ENCODE measurements around the gene STYX. TPM values are rescaled to one million over a fixed set of nuclear protein-coding genes. Genes with fewer than 3 reads are reported as not detected.
"Not testable (repeated sequence)": the region's sequence is repeated elsewhere in the genome, so short reads cannot be mapped to it uniquely, and the experiment has no call there.

STYX gene
- total RNA-seq, 2 experiments from 2014 or later: 20.7 to 24.4 TPM

DNA sequence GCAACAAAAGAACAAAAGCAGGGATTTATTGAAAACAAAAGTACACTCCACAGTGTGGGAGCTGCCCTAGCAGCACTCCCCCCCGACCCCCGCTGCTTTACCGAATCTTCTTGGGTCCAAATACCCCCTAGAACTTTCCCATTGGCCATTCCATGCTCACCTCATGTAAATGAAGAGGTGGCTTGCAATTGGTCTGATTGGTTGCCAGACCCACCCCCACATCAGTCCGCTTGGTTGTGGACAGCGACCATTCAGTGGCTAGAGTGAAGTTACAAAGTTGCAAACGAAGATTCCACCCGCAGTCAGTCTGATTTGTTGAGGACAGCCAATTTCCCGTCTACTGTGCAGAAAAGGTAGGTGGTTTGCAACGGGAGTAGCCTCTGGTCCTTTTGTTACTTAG is 3.9 kb downstream of the STYX start:
- H3K27ac Mint-ChIP-seq: no peak overlapping the region
- H3K4me1 Mint-ChIP-seq: peaks cover 51% of the 10 kb centered on the region
- H3K4me3 Mint-ChIP-seq: no peak overlapping the region
- DNase-seq: no peak
- no peaks in the 10 kb centered on the region for H3K27me3 Mint-ChIP-seq
- peaks cover 50% of the 10 kb centered on the region for H3K36me3 Mint-ChIP-seq (ENCODE audit: low read depth)
- POLR2A ChIA-PET: no interaction called here
- no peaks in the 10 kb centered on the region for H3K9me3 Mint-ChIP-seq
- CTCF ChIA-PET: no interaction called here

DNA sequence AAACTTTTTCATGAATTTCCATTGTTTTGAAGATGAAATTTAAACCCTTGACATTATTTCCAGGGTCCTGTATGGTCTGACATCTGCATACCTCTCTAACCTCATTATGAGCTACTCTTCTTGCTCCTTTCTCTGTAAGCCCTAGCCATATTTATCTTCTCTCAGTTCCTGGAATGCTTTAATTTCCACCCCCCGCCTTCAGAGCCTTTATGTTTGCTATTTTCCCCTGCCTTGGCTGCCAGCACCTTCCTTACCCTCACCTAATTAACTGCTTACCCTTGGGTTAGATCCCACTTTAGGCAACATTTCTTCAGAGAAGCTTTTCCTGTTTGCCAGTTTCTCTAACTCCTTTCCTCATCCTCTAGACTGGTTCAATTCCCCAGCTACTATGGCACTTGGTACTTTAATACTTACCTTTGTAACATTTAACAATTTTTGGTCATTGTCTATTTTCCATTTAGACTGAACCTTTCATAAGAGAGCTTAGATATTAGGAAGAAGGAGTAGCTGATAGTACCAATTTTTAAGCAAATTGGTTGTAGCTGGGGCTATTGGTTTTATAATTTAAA is 6.0 kb downstream of the STYX start:
- H3K36me3 Mint-ChIP-seq (ENCODE audit: low read depth): peaks cover 59% of the 10 kb centered on the region
- no peaks in the 10 kb centered on the region for H3K27me3 Mint-ChIP-seq
- H3K4me1 Mint-ChIP-seq: peaks cover 55% of the 10 kb centered on the region
- CTCF ChIA-PET: interaction anchor here (1.9 kb wide), 1 partner anchor 55 kb away, joined by 4 read pairs; no protein-coding TSS in a partner anchor
- H3K4me3 Mint-ChIP-seq: no peak overlapping the region
- peak overlapping the region; percentile 34 for H3K27ac Mint-ChIP-seq
- H3K9me3 Mint-ChIP-seq: no peaks in the 10 kb centered on the region
- POLR2A ChIA-PET: no interaction called here
- DNase-seq: no peak

DNA sequence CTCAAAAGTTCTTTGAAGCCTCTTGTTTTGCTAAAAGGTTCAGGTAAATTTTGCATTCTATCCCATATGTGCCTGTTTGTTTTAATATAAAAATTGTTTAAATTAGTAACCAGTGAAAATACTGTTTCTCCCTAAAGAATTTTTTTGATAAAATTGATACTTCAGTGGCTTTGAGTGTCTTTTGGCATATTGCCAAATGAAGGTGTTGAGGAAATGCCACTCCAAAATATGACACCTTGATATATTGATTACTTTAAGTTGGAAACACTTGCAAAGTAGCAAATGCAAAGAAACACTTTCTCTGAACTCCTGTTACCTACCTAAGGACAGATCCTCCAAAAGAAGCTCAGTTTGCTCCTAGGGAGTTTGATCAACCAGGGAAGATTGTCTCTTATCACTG is 8.4 kb downstream of the STYX start:
- ChIA-PET CTCF (interaction anchor here (0.7 kb wide), 1 partner anchor 21 kb away, joined by 3 read pairs; no protein-coding TSS in a partner anchor), POLR2A (interaction anchor here (0.5 to 1.0 kb wide), 2 partner anchors 31 to 1750 kb away, joined by 3 to 5 read pairs; no protein-coding TSS in a partner anchor)
- H3K27ac Mint-ChIP-seq: no peak overlapping the region
- H3K4me3 Mint-ChIP-seq: no peak overlapping the region
- peaks cover 48% of the 10 kb centered on the region for H3K36me3 Mint-ChIP-seq (ENCODE audit: low read depth)
- H3K27me3 Mint-ChIP-seq: no peaks in the 10 kb centered on the region
- H3K9me3 Mint-ChIP-seq: no peaks in the 10 kb centered on the region
- H3K4me1 Mint-ChIP-seq: peaks cover 63% of the 10 kb centered on the region
- no peak for DNase-seq

DNA sequence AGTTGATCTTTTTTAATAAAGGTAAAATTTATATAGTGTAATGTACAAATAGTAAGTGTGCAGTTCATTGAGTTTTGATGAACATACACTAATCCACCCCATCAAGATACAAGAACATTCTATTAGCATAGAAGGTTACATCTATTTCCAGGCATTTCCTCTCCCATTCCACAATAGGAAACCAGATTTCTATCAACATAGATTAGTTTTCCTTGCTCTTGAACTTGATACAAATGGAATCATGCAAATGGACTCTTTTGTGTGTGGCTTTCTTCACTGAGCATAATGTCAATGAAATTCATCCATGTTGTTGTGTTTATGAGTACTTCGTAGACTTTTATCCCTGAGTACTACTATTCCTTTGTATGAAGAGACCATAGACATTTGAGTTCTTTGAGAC is 10.8 kb downstream of the STYX start:
- ChIA-PET POLR2A (no interaction called here), CTCF (interaction anchor here (1.6 kb wide), 1 partner anchor 10 kb away, joined by 6 read pairs; no protein-coding TSS in a partner anchor)
- H3K27ac Mint-ChIP-seq: peak overlapping the region; percentile 27
- DNase-seq: no peak
- peaks cover 62% of the 10 kb centered on the region for H3K4me1 Mint-ChIP-seq
- H3K27me3 Mint-ChIP-seq: no peaks in the 10 kb centered on the region
- H3K4me3 Mint-ChIP-seq: no peak overlapping the region
- H3K9me3 Mint-ChIP-seq: no peaks in the 10 kb centered on the region
- peaks cover 44% of the 10 kb centered on the region for H3K36me3 Mint-ChIP-seq (ENCODE audit: low read depth)

DNA sequence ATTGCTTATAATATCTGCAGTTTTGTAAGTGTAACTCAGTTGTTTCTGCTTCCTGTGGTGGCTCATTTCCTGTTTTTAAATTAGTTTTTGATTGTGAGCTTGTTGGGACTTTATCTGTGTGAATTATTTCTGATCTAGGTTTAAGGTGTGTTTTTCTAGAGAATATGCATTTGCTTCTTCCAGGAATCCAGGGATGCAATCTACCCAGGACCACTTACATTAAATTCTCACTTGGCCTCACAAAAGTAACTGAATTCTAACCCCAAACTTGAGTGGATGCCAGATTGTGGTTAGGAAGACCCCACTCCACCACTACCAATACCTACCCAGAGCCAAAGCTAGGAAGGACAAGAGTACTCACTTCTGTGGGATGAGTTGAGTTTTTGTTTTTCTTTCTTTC is 11.9 kb downstream of the STYX start:
- H3K27me3 Mint-ChIP-seq: no peaks in the 10 kb centered on the region
- H3K9me3 Mint-ChIP-seq: no peaks in the 10 kb centered on the region
- ChIA-PET POLR2A (interaction anchor here (0.5 to 0.8 kb wide), 2 partner anchors 11 to 15 kb away, joined by 4 read pairs; no protein-coding TSS in a partner anchor), CTCF (interaction anchor here (0.6 to 1.6 kb wide), 5 partner anchors 10 to 72 kb away, joined by 3 to 6 read pairs (median 3); no protein-coding TSS in a partner anchor)
- H3K36me3 Mint-ChIP-seq (ENCODE audit: low read depth): peaks cover 48% of the 10 kb centered on the region
- peak overlapping the region; percentile 70 for H3K4me3 Mint-ChIP-seq
- no peak for DNase-seq
- H3K27ac Mint-ChIP-seq: peak overlapping the region; percentile 96
- H3K4me1 Mint-ChIP-seq: peaks cover 51% of the 10 kb centered on the region

DNA sequence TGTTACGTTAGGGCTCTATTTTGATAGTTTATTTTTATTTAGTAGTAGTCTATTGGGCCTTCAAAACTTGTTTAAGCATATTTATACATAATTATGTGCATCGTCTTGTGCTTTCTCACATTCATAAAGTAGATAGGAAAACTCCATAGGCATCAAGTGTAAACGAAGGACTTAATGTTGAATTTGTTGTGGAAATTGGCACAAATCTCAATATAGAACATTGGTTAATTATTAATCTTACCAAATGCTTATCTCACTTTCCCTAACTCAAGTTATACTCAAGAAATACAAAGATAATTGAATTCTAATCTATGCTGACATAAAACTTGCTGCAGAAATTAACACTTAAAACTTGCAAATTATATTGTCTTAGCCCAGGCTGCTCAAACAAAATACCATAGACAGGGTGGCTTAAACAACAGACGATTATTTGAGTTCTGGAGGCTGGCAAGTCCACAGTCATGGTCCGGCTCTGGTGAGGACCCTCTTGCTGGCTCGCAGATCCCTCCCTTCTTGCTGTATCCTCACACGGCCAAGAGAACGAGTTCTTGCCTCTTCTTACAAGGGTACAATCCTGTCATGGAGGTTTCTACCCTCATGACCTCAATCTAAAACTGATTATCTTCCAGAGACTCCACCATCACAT is 18.8 kb downstream of the STYX start:
- no peak overlapping the region for H3K4me3 Mint-ChIP-seq
- H3K27me3 Mint-ChIP-seq: no peaks in the 10 kb centered on the region
- H3K9me3 Mint-ChIP-seq: no peaks in the 10 kb centered on the region
- no peak for DNase-seq
- ChIA-PET POLR2A (no interaction called here), CTCF (no interaction called here)
- H3K27ac Mint-ChIP-seq: no peak overlapping the region
- H3K36me3 Mint-ChIP-seq (ENCODE audit: low read depth): peaks cover 41% of the 10 kb centered on the region
- H3K4me1 Mint-ChIP-seq: peaks cover 8% of the 10 kb centered on the region

DNA sequence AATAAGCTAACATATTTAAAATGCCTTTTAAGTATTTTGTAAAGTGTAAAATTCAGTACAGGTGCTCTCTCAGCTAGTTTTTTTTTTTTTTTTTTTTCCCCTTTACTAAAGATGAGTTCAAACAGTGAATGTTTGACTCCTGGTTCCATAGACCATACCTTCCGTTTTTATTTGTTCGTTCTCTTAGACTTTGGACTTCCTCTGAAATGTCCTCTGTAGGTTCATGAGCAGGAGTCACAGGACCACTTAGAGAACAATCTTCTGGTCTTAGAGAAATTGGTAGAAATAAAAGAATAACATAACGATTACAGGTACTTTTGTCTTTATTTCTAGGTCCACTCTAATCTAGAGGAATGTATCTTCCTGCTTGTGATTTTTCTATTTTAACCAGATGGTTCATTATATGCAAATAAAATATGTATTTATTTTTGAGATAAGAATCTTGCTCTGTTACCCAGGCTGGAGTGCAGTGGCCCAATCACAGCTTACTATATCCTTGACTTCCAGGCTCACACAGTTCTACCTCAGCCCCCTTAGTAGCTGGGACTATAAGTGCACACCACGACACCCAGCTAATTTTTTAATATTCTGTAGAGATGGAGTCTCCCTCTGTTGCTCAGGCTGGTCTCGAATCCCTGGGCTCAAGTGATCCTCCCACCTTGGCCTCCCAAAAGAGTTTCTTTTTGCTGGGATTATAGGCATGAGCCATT is 25.8 kb downstream of the STYX start:
- H3K27ac Mint-ChIP-seq: no peak overlapping the region
- no peaks in the 10 kb centered on the region for H3K4me1 Mint-ChIP-seq

DNA sequence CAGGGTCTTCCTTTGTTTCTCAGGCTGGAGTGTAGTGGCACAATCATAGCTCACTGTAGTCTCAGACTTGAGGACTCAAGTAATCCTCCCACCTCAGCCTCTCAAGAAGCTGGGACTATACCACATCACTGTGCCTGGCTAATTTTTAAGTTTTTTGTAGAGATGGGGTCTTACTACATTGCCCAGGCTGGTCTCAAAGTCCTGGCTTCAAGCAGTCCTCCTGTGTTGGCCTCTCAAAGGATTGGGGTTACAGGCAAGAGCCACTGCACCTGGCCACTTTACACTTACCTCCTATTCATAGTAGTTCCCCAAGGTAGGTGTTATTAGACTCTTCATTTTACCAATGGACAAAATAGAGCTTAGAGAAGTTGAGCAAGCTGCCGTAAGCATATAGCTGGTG is 29.2 kb downstream of the STYX start:
- Mint-ChIP-seq H3K9me3 (no peaks in the 10 kb centered on the region), H3K27ac (no peak overlapping the region), H3K36me3 (ENCODE audit: low read depth) (peaks cover 30% of the 10 kb centered on the region), H3K27me3 (no peaks in the 10 kb centered on the region), H3K4me1 (peaks cover 13% of the 10 kb centered on the region), H3K4me3 (no peak overlapping the region)
- ChIA-PET CTCF (interaction anchor here (2.0 kb wide), 1 partner anchor 9 kb away, joined by 6 read pairs; no protein-coding TSS in a partner anchor), POLR2A (no interaction called here)
- no peak for DNase-seq

More for the DNA sequence above, 25.8 kb downstream of the STYX start:
- Mint-ChIP-seq H3K27me3 (no peaks in the 10 kb centered on the region), H3K9me3 (no peaks in the 10 kb centered on the region), H3K36me3 (ENCODE audit: low read depth) (peaks cover 18% of the 10 kb centered on the region), H3K4me3 (no peak overlapping the region)
- CTCF ChIA-PET: interaction anchor here (0.6 kb wide), 3 partner anchors 34 to 183 kb away, joined by 3 to 5 read pairs (median 4); no protein-coding TSS in a partner anchor
- DNase-seq: no peak
- POLR2A ChIA-PET: no interaction called here

DNA sequence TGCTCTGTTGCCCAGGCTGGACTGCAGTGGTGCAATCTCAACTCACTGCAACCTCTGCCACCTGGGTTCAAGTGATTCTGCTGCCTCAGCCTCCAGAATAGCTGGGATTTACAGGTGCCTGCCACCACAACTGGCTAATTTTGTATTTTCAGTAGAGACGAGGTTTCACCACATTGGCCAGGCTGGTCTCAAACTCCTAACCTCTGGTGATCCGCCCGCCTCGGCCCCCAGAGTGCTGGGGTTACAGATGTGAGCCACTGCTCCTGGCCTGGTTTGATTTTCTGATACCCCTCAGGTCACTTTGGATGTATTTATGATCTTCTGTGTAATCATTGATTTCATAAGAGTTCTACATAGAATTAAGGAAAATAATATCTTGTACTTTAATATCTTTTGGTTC is 33.0 kb downstream of the STYX start:
- DNase-seq, H3K9me3 Mint-ChIP-seq, H3K4me3 Mint-ChIP-seq, H3K27me3 Mint-ChIP-seq, POLR2A ChIA-PET: not testable (repeated sequence)
- Mint-ChIP-seq H3K4me1 (peaks cover 15% of the 10 kb centered on the region), H3K27ac (peak overlapping the region; percentile 42), H3K36me3 (ENCODE audit: low read depth) (peaks cover 45% of the 10 kb centered on the region)
- CTCF ChIA-PET: interaction anchor here (0.7 to 1.8 kb wide), 2 partner anchors 40 to 71 kb away, joined by 3 to 4 read pairs; no protein-coding TSS in a partner anchor

DNA sequence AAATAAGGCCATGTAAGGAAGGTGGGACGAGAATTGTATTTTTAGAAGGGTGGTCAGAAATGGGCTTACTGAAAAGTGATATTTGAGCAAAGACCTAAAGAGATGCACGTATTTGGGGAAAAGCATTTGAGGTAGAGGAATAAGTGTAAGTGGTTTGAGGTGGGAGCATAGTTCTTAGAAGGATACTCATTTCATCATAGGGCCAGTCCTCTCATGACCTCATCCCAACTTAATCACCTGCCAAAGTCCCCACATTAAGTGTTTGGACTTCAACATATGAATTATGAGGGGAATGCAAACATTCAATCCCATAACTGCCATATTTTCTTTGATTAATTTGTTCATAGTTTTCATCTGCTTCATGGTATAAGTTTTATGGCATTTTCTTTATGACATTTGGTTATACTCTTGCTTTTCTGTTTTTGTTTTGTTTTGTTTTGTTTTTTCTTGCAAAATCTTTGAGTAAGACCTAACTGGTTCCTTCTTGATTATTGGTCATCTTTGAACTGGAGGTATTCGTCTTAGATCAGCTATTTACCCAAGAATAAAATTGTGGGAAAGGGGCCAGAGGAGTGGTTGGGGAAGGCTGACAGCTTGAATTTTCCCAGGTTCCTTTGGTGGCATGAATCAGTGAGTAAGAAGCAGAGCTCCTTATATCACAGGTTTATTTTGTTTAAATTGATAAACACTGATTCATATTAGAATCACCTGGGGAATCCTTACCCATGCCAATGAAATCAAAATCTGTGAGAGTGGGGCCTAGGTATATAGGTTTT is 37.3 kb downstream of the STYX start:
- H3K9me3 Mint-ChIP-seq: no peaks in the 10 kb centered on the region
- H3K27ac Mint-ChIP-seq: no peak overlapping the region
- ChIA-PET CTCF (interaction anchor here (1.4 kb wide), 1 partner anchor 8 kb away, joined by 6 read pairs; no protein-coding TSS in a partner anchor), POLR2A (no interaction called here)
- no peak for DNase-seq
- peaks cover 49% of the 10 kb centered on the region for H3K36me3 Mint-ChIP-seq (ENCODE audit: low read depth)
- no peak overlapping the region for H3K4me3 Mint-ChIP-seq
- H3K4me1 Mint-ChIP-seq: peaks cover 21% of the 10 kb centered on the region
- no peaks in the 10 kb centered on the region for H3K27me3 Mint-ChIP-seq

DNA sequence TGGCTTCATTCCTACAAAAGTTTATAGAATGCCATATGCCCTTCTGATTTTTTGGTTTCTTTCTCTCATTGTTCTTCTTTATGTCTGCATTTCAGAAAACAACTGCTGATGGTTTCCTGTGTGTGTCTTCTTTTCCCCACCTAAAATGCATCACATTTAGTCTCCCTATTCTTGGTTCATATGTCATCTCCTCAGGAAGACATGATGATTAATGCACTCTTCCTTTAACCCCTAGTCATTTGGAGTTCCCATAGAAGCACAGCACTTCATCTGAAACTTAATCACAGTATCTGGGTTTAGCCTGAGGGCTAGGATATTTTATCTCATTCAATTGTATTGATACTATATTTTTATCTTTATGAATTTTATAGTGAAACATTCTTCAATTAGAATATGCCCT is 39.9 kb downstream of the STYX start:
- H3K36me3 Mint-ChIP-seq (ENCODE audit: low read depth): peaks cover 50% of the 10 kb centered on the region
- H3K4me1 Mint-ChIP-seq: peaks cover 6% of the 10 kb centered on the region
- CTCF ChIA-PET: no interaction called here
- no peaks in the 10 kb centered on the region for H3K9me3 Mint-ChIP-seq
- DNase-seq: no peak
- POLR2A ChIA-PET: no interaction called here
- no peak overlapping the region for H3K27ac Mint-ChIP-seq
- no peaks in the 10 kb centered on the region for H3K27me3 Mint-ChIP-seq
- no peak overlapping the region for H3K4me3 Mint-ChIP-seq

DNA sequence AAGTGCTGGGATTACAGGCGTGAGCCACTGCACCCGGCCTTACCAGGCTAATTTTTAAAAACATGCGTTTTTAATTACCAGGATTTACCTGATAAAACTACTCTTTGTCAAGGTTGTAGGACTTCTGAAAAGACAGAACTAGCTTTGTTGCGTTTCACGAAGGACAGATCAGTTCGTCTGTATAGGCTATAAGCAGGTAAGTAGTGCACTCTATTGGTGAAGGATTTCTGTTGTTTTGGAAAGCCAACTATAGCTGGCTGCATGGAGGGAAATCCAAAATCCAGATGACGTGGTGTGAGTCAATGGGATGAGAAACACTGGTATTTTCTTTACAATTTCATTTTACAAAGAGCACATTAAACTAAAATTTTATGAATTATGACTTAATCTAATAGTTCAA is 46.9 kb downstream of the STYX start:
- Mint-ChIP-seq H3K9me3 (no peaks in the 10 kb centered on the region), H3K4me1 (no peaks in the 10 kb centered on the region), H3K27ac (no peak overlapping the region), H3K27me3 (no peaks in the 10 kb centered on the region), H3K36me3 (ENCODE audit: low read depth) (peaks cover 28% of the 10 kb centered on the region), H3K4me3 (no peak overlapping the region)
- DNase-seq: no peak
- POLR2A ChIA-PET: no interaction called here
- CTCF ChIA-PET: interaction anchor here (0.5 to 1.1 kb wide), 2 partner anchors 9 to 22 kb away, joined by 3 to 6 read pairs; no protein-coding TSS in a partner anchor

All from activated CD4-positive, alpha-beta T cell treated with anti-CD3 and anti-CD28 coated beads, Interleukin-2, amount 10 ng/mL, durations not matched to agents 7 days and 5 days (primary cell).